Bone marrow (tissue), 2 donors: ENCODE data around the gene ZNF597.
"Not testable (repeated sequence)": the region's sequence is repeated elsewhere in the genome, so short reads cannot be mapped to it uniquely, and the experiment has no call there.

ENCODE experiments used
- DNase-seq, 2 donors: peaks; one replicate each; lab custom pipeline; 2025; lab: John Stamatoyannopoulos, UW

The ZNF597 gene

GRCh38 chr16:3475604-3476375 lies 32.5 kb upstream of the ZNF597 start:
- DNase-seq, result no peak

GRCh38 chr16:3474870-3475269 lies 31.6 kb upstream of the ZNF597 start:
- DNase-seq, result not testable (repeated sequence)

- no peak for DNase-seq
These were observed 31.0 kb upstream of the ZNF597 start for GRCh38 chr16:3474136-3474779.

- not testable (repeated sequence) for DNase-seq
These were observed 30.3 kb upstream of the ZNF597 start for GRCh38 chr16:3473596-3473943.

- DNase-seq, result no peak
These were observed 29.7 kb upstream of the ZNF597 start for GRCh38 chr16:3472878-3473595.

GRCh38 chr16:3471518-3472176 lies 28.3 kb upstream of the ZNF597 start:
- no peak for DNase-seq

GRCh38 chr16:3470723-3471122 lies 27.4 kb upstream of the ZNF597 start:
- DNase-seq, result no peak

GRCh38 chr16:3469736-3470135 lies 26.4 kb upstream of the ZNF597 start:
- DNase-seq, result no peak

- no peak for DNase-seq
These were observed 25.2 kb upstream of the ZNF597 start for GRCh38 chr16:3468501-3468900.

GRCh38 chr16:3467921-3468320 lies 24.6 kb upstream of the ZNF597 start:
- no peak for DNase-seq

GRCh38 chr16:3467182-3467581 lies 23.9 kb upstream of the ZNF597 start:
- DNase-seq, result no peak

GRCh38 chr16:3465911-3466584 lies 22.7 kb upstream of the ZNF597 start:
- no peak for DNase-seq

- no peak for DNase-seq
These were observed 22.0 kb upstream of the ZNF597 start for GRCh38 chr16:3465301-3465700.

- peak in 1 of 2 donors; percentile 49 for DNase-seq
These were observed 17.8 kb upstream of the ZNF597 start for GRCh38 chr16:3461151-3461550.

GRCh38 chr16:3460585-3460984 lies 17.3 kb upstream of the ZNF597 start:
- no peak for DNase-seq

- no peak for DNase-seq
These were observed 16.8 kb upstream of the ZNF597 start for GRCh38 chr16:3460121-3460520.

GRCh38 chr16:3459401-3460090 lies 16.2 kb upstream of the ZNF597 start:
- DNase-seq, result no peak

- no peak for DNase-seq
These were observed 15.6 kb upstream of the ZNF597 start for GRCh38 chr16:3458852-3459361.

- no peak for DNase-seq
These were observed 15.1 kb upstream of the ZNF597 start for GRCh38 chr16:3458278-3458851.

GRCh38 chr16:3457434-3458252 lies 14.3 kb upstream of the ZNF597 start:
- peak; percentile 58 to 94 for DNase-seq
